NCI-H187 (cell line): ENCODE data around the gene ZNF770.
"Not testable (repeated sequence)": the region's sequence is repeated elsewhere in the genome, so short reads cannot be mapped to it uniquely, and the experiment has no call there.

Experiments
- DNase-seq, 2 experiments: peaks; one replicate each; lab custom pipeline; 2025; lab: John Stamatoyannopoulos, UW

The ZNF770 gene

DNA sequence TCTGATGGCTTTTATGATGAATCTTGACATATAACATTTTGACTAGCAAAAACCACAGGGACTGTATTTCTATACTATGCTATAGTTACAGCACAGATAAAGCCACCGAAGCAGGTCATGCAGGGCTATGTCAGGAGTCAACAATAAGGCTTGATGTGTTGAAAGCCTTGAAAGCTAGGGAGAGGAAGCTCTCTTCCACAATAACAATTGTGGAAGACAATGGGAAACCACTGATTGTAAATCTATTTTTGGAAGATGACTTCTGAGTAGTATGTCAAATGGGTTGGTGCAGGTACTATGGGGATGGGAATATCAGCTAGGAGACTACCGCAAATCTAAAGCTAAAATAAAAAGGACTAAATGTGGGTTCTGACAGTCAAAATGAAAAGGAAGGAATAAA, 14.6 kb downstream of the ZNF770 start:
- DNase-seq: no peak

GRCh38 chr15:34970098-34970643, 17.9 kb downstream of the ZNF770 start:
- DNase-seq: not testable (repeated sequence)

- peak; percentile 69 to 76 for DNase-seq
These were observed 18.6 kb downstream of the ZNF770 start, which contains the start of gene AQR for GRCh38 chr15:34969340-34970097. AQR (minus strand) TSS chr15:34969742; CDS start chr15:34969613, 129 bp downstream.

DNA sequence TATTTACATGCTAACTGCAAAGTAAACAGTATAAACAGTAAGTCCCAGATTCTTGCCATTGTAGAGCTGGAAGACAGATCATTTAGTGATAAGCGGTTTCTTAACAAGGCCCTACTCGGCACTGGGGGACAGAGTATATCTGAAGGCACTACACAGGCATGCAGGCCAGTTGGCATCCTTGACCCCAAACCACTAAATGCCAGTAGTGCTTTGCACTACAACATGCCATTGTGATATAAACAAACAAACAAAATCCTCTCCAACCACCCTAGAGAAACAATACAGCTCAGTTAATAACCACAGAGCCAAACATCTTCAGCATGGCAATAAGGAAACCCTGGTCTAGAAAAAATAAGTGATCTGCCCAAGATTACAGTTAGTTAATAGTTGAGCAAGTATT, 23.8 kb downstream of the ZNF770 start:
- no peak for DNase-seq

GRCh38 chr15:34953851-34954250, 34.2 kb downstream of the ZNF770 start:
- DNase-seq: no peak

- DNase-seq: no peak
These were observed 35.6 kb downstream of the ZNF770 start for GRCh38 chr15:34952481-34952880.

DNA sequence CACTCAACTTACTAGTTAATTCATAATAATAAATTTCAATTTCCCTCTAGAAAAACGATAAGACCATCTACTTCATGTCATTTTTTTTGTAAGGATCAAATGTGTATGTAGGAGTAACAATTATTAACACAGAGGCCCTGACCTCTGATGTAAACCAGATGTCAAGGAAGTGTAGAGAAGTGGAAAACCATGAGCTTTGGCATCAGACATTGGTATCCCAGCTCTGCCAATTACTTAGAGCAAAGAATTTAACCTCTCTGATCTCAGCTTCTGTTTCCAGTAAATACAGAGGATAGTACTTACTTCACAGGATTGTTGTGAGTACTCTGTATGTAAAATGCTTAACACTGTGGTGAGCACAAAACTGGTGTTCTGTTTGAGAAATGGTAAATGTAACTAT, 36.1 kb downstream of the ZNF770 start:
- DNase-seq: no peak

DNA sequence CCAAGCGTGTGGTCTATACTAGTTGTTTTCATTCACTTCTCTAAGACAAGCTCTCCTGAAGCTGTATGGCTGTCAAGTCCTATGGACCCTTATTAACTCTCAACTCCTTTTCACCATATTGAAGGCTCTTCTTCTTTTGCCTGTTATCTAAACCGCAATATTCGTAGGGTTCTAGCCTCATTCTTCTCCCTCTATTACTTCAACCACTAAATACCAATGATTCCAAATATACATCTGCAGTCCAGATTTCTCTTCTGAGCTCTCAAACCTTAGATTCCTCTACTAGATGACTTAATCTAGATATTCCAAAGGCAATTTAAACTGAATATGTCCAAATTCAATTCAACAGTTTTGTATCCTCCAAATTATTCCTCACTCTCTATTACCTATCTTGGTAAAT, 43.2 kb downstream of the ZNF770 start:
- DNase-seq: no peak

DNA sequence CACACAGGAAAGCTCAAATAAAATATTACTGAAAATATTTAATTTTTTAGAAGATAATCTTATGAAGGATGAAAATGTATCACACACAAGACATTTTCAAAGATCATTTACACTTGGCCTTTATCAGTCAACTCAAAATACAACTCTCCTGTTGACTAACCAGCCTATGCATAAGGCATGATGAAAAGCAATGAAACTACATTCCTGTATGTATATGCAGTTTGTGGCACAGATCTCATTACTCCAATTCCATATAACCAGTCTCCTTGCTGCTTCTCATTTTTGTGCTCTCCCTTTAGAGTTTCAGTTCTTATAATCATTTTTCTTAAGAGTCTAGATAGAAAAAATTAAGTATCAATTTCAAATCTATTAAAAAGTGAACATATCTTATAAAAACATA, 44.4 kb downstream of the ZNF770 start:
- DNase-seq: no peak

DNA sequence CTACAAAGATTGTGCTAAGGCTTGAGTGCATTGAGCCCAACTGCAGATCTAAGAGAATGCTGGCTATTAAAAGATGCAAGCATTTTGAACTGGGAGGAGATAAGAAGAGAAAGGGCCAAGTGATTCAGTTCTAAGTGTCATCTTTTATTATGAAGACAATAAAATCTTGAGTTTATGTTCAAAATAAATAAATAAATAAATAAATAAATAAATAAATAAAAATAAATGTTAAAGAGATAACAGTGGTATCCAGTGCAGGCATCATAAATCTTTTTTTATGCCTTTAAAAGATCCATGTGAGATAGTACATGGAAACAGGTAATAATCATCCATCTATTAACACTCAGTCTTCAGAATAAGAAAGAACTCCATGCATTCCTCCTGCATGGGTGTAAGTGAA, 44.8 kb downstream of the ZNF770 start:
- DNase-seq: not testable (repeated sequence)

DNA sequence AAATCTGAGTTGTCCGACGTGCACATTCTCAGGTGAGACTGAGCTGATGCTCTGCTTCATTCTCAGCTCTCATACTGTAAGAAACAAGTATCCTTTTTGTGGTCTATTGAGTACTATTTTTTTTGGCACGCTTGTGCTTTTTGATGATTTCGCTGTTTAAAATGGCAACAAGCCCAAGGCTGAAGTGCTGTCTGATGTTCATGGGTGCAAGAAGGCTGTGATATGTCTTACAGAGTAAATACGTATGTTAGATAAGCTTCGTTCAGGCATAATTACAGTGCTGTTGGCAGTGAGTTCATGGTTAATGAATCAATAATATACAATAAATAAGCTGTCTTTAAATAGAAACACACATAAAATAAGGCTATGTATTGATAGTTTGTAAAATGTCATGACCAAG, 45.7 kb downstream of the ZNF770 start:
- no peak for DNase-seq

DNA sequence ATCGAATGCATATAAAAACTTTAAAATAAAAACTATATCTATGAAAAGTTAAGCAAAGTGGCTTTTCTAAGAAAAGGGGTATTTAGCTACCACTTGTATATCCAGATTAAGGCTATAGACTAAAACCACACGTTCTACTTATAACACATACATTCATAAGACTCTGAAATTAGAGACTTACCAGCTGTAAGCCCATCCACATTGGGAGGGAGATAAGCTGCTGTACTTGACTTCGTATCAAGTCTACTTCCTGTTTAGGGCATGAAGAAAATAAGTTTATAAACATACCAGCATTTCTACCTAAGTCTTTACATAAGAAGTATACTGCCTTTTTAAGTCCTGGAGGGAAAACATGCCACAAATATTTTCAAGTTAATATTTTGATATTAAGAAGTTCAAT, 46.3 kb downstream of the ZNF770 start:
- DNase-seq: no peak

DNA sequence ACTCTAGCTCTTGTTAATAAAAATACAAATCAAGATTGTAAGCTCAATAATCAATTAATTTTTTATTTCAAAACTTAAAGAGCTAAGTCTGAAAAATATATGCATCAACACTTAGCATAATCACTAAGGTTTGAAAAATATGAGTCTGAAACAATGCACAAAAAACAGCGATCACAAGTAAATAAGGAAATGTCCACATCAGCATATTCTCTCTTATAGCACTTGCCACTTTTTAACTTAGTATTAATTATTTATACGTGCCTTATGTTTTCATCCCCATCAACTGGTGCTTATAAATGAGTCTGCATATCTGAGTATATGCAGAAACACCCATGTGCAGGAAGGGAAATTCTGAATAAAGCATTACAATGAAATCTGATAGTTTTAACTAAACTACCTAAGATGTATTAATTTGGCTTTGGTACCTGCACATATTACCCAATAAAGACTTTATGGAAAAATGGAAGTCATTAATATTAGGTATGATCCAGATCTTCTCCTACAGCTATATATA, 46.8 kb downstream of the ZNF770 start:
- no peak for DNase-seq

DNA sequence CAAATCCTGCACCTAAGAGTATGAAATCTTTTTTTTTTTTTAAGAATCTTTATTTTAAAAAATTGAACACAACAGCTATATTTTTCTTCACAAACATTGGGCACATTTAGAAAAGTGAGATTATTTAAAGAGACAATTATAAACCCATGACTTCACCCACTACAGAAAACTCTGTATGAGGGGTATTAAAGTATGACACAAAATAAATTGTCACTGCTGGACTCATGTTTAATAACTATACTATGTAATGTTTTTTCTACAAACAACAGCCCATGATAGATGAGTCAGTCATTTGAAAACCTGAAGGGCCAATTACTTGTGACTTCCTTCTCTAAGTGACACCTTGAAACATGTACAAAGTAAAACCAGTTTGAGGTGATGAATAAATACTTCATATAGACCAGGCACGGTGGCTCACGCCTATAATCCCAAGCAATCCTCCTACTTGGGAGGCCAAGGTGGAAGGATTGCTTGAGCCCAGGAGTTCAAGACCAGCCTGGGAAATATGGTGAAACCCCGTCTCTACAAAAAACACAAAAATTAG, 54.6 kb downstream of the ZNF770 start:
- no peak for DNase-seq

DNA sequence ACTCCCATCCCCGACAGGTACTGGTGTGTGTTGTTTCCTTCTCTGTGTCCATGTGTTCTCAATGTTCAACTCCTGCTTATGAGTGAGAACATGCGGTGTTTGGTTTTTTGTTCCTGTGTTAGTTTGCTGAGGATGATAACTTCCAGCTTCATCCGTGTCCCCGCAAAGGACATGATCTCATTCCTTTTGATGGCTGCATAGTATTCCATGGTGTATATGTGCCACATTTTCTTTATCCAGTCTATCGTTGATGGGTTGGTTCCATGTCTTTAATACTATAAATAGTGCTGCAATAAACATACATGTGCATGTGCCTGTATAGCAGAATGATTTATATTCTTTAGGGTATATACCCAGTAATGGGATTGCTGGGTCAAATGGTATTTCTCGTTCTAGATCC, 59.7 kb downstream of the ZNF770 start:
- DNase-seq: not testable (repeated sequence)
